Type B pancreatic cell (in vitro differentiated cells): ENCODE results near the gene SYTL3. TPM values are rescaled to one million over a fixed set of nuclear protein-coding genes. Genes with fewer than 3 reads are reported as not detected.
A peak's percentile ranks its signal among the peaks of the same experiment; 100 is the strongest.

Experiments used
- DNase-seq: peaks from one replicate; pipeline ENCODE4 v3.0.0; 2021; ENCODE audit warnings: mixed read lengths; ENCODE audit not compliant: unreplicated experiment; ENCODE audit errors: extremely low spot score
- H3K27ac Mint-ChIP-seq: 2 replicates; pipeline ENCODE4 v1.8.0; 2021; ENCODE audit warnings: mild to moderate bottlenecking, mixed read lengths
- H3K27me3 Mint-ChIP-seq: 2 replicates; pipeline ENCODE4 v1.8.0; 2021; ENCODE audit warnings: mixed read lengths
- H3K36me3 Mint-ChIP-seq: 2 replicates; pipeline ENCODE4 v1.8.0; 2021; ENCODE audit warnings: mixed read lengths
- H3K4me1 Mint-ChIP-seq: one replicate; pipeline ENCODE4 v1.8.0; 2021; ENCODE audit warnings: mixed read lengths; ENCODE audit not compliant: unreplicated experiment
- H3K4me3 Mint-ChIP-seq: 2 replicates; pipeline ENCODE4 v1.8.0; 2021; ENCODE audit warnings: mild to moderate bottlenecking, mixed read lengths
- H3K9me3 Mint-ChIP-seq: 2 replicates; pipeline ENCODE4 v1.8.0; 2021; ENCODE audit warnings: mixed read lengths
- total RNA-seq: library from RNA; stranded (reverse); gene quantifications from 2 replicates; pipeline ENCODE4 v1.2.1, GENCODE V29; 2021; ENCODE audit warnings: low replicate concordance
- TF ChIP-seq, protein P1 (sequence below): fragments of 200-600 bp; sonication (generic); conservative IDR thresholded peaks from 2 replicates; pipeline ENCODE4 v1.5.0; 2021; ENCODE audit warnings: antibody characterized with exemption, mild to moderate bottlenecking

The SYTL3 gene
- total RNA-seq, 1 donor from 2014 or later = 2.2 TPM

DNA sequence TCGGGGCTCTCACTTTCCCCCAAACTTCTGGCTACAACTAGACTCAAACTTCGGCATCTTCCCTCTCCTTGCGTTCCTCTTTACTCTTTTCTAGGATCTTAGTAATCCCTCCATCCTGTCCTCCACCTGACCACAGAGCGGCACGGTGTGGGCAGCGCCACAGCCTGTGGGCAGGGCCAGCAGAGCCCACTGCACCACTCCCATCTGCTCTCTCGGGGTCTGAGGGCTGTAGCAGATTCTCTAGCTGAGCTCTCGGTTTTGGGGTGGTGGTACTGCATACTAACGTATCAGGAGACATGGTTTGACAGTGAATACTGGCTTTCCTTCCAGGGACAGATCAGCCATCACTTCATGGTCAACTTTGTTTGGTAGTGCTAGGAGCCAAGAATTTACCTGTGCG lies 111.9 kb downstream of the SYTL3 start:
- peaks cover 8% of the 10 kb centered on the region for H3K36me3 Mint-ChIP-seq
- H3K4me3 Mint-ChIP-seq = no peak overlapping the region
- TF ChIP-seq, protein P1, sequence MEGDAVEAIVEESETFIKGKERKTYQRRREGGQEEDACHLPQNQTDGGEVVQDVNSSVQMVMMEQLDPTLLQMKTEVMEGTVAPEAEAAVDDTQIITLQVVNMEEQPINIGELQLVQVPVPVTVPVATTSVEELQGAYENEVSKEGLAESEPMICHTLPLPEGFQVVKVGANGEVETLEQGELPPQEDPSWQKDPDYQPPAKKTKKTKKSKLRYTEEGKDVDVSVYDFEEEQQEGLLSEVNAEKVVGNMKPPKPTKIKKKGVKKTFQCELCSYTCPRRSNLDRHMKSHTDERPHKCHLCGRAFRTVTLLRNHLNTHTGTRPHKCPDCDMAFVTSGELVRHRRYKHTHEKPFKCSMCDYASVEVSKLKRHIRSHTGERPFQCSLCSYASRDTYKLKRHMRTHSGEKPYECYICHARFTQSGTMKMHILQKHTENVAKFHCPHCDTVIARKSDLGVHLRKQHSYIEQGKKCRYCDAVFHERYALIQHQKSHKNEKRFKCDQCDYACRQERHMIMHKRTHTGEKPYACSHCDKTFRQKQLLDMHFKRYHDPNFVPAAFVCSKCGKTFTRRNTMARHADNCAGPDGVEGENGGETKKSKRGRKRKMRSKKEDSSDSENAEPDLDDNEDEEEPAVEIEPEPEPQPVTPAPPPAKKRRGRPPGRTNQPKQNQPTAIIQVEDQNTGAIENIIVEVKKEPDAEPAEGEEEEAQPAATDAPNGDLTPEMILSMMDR = no peak
- peak overlapping the region; percentile 74 for H3K27ac Mint-ChIP-seq
- no peak for DNase-seq
- H3K9me3 Mint-ChIP-seq = no peaks in the 10 kb centered on the region
- H3K4me1 Mint-ChIP-seq = peaks cover 42% of the 10 kb centered on the region
- H3K27me3 Mint-ChIP-seq = no peaks in the 10 kb centered on the region

DNA sequence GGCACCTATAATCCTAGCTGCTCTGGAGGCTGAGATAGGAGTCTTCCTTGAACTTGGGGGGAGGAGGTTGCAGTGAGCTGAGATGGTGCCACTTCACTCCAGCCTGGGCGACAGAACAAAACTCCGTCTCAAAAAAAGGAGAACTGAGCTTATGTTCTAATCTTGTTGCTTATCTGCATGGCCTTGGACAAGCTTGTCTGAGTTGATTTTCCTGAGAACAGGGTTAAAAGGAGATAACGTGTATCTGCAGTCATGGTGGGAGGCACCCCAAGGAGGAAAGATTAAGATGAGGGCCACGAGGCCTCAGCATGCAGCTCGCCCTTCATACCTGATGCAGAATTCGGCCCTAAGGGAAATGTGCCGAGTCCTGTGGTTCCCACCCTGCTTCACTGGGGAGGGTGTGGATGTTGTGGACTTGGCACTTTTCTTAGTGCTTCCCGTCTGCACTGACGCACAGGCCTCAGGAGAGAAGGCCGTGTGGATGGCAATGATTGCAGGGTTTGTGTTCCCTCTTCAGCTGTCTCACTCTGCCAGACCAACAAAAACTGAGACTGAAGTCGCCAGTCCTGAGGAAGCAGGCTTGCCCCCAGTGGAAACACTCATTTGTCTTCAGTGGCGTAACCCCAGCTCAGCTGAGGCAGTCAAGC lies 113.1 kb downstream of the SYTL3 start:
- DNase-seq = no peak
- Mint-ChIP-seq H3K27ac (peak overlapping the region; percentile 74), H3K4me3 (peak overlapping the region; percentile 26), H3K27me3 (no peaks in the 10 kb centered on the region), H3K4me1 (peaks cover 34% of the 10 kb centered on the region), H3K36me3 (peaks cover 16% of the 10 kb centered on the region), H3K9me3 (no peaks in the 10 kb centered on the region)
- TF ChIP-seq, protein P1 = no peak

DNA sequence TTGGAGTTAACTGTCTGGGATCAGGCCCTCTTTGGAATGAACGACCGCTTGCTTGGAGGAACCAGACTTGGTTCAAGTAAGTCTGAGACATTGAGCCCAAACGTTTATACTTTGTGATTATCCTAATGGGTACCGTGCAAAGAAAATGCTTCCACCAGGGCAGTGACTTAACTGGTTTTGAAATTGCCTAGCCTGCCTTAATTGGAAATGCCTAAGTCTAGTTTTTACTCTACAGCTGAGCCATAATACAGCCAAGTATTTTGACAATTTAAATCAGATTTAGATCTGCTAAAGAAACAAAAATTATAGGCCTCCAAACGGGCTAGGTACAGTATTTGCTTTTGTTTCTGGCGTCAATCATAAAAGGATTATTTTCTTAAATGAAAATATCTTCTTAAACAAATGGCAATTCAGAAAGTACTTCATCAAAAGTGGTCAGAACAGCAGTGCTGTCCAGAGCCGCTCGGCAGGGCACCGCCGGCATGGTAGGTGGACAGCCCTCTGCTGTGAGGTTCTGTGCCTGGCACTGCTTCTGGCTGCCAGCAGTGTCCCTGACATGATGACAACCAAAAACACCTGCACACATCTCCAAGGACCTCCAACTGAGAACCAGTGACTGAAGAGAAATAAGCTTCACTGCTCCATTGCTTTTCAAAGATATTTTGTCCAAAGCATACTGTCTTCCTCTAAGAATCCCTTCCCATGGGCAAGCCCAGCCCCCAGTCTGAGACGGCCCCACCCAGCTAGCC lies 113.8 kb downstream of the SYTL3 start:
- TF ChIP-seq, protein P1 = no peak
- H3K27me3 Mint-ChIP-seq = no peaks in the 10 kb centered on the region
- H3K27ac Mint-ChIP-seq = peak overlapping the region; percentile 74
- no peak for DNase-seq
- peak overlapping the region; percentile 44 for H3K4me3 Mint-ChIP-seq
- no peaks in the 10 kb centered on the region for H3K9me3 Mint-ChIP-seq
- H3K4me1 Mint-ChIP-seq = peaks cover 32% of the 10 kb centered on the region
- peaks cover 21% of the 10 kb centered on the region for H3K36me3 Mint-ChIP-seq

DNA sequence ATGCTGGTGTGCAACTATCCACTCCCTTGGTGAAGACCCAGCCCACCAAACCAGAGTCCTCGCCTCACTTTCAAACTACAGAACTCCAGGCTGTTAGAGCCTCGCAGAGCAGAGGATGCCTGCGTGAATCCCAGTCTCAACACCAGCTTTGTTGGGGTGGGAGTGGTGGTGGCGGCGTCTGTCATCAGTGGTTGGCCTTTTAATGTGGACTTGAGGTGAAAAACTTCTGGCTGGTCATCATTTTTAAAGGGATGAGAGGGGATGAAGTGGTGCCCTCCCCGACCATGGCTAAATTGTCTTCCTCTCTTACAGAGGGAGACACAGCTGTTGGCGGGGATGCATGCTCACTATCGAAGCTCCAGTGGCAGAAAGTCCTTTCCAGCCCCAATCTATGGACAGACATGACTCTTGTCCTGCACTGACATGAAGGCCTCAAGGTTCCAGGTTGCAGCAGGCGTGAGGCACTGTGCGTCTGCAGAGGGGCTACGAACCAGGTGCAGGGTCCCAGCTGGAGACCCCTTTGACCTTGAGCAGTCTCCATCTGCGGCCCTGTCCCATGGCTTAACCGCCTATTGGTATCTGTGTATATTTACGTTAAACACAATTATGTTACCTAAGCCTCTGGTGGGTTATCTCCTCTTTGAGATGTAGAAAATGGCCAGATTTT lies 114.5 kb downstream of the SYTL3 start:
- Mint-ChIP-seq H3K4me1 (peaks cover 28% of the 10 kb centered on the region), H3K36me3 (peaks cover 22% of the 10 kb centered on the region), H3K27ac (peak overlapping the region; percentile 74), H3K27me3 (no peaks in the 10 kb centered on the region), H3K4me3 (peak overlapping the region; percentile 44), H3K9me3 (no peaks in the 10 kb centered on the region)
- TF ChIP-seq, protein P1 = no peak
- DNase-seq = no peak

DNA sequence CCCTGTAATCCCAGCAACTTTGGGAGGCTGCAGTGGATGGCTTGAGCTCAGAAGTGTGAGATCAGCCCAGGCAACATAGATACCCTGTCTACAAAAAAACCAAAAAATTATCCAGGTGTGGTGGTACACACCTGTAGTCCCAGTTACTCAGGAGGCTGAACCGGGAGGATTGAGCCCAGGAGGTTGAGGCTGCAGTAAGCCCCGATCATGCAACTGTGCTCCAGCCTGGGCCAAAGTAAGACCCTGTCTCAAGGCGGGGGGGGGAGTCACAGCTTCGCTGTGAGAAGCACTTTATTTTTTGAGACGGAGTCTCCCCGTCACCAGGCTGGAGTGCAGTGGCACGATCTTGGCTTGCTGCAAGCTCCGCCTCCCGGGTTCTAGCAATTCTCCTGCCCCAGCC lies 115.1 kb downstream of the SYTL3 start:
- Mint-ChIP-seq H3K27ac (no peak overlapping the region), H3K36me3 (peaks cover 28% of the 10 kb centered on the region), H3K4me1 (peaks cover 34% of the 10 kb centered on the region), H3K4me3 (no peak overlapping the region), H3K27me3 (no peaks in the 10 kb centered on the region), H3K9me3 (no peaks in the 10 kb centered on the region)
- DNase-seq = no peak
- TF ChIP-seq, protein P1 = no peak
